Sigmoid colon (tissue), 4 donors: ENCODE data around the gene P2RX3.

Source experiments
- CTCF ChIP-seq, 4 experiments: fragments of 450-650 bp in 3 of 4; fragments of 200-600 bp in 1 of 4; IDR thresholded peaks; one replicate each; pipeline ENCODE4 v1.5.1; 2016 to 2019; ENCODE audit warnings: antibody characterized with exemption in 4 of 4, mild to moderate bottlenecking in 3 of 4, moderate library complexity in 2 of 4
- EP300 ChIP-seq, 4 donors: sonication (generic); formaldehyde crosslinking; IDR thresholded peaks; one replicate each; pipeline ENCODE4 v1.6.1; 2017; ENCODE audit warnings: antibody characterized with exemption in 4 of 4
- POLR2AphosphoS5 ChIP-seq, 4 donors: sonication (generic); formaldehyde crosslinking; IDR thresholded peaks; one replicate each; pipeline ENCODE4 v1.6.1; 2017; ENCODE audit warnings: antibody characterized with exemption in 4 of 4

GRCh38 chr11:57313788-57314135, 24.4 kb upstream of the P2RX3 start:
- TF ChIP-seq CTCF (IDR thresholded peaks at IDR 0.05) (no peak), EP300 (IDR thresholded peaks at IDR 0.05) (no peak), POLR2AphosphoS5 (IDR thresholded peaks at IDR 0.05) (no peak)
